GM12878 (cell line): ENCODE results near the gene FXYD3. TPM values are rescaled to one million over a fixed set of nuclear protein-coding genes. Genes with fewer than 3 reads are reported as not detected.

Experiments
- ATAC-seq: fragments of 200-7000 bp; cut with Tn5 transposase; 3 replicates; pipeline ENCODE4 v1.9.1; 2020; ENCODE audit warnings: mild to moderate bottlenecking, moderate library complexity
- BruUV-seq: library from RNA; stranded (reverse); fragments of 400-500 nt; replicated peaks from 2 replicates; lab custom pipeline; 2021; lab: Mats Ljungman, UMichigan
- CTCF ChIA-PET: fragments of 300-600 bp; sonication (Branson Sonifier 250); formaldehyde crosslinking; extraction: SDS; loops from one replicate; lab custom pipeline; 2021; ENCODE audit warnings: inconsistent platforms; lab: Yijun Ruan, JAX
- POLR2A ChIA-PET: fragments of 350-600 bp; formaldehyde crosslinking; extraction: SDS; loops from one replicate; lab custom pipeline; 2021; ENCODE audit warnings: inconsistent platforms; lab: Charles Lee
- RAD21 ChIA-PET: fragments of 300-600 bp; sonication (Branson Sonifier 250); formaldehyde crosslinking; loops from one replicate; lab custom pipeline; 2023; ENCODE audit warnings: antibody characterized with exemption; ENCODE audit not compliant: unreplicated experiment; lab: Charles Lee
- SMC1A ChIA-PET: fragments of 300-600 bp; sonication (Branson Sonifier 250); formaldehyde crosslinking; loops from one replicate; lab custom pipeline; 2023; ENCODE audit not compliant: unreplicated experiment, uncharacterized antibody; lab: Charles Lee
- DNase-seq: peaks from one replicate; pipeline ENCODE4 v3.0.0-alpha.2; 2011; ENCODE audit warnings: low read depth, low spot score
- FAIRE-seq: peaks from 3 replicates; lab custom pipeline; 2011; peaks lifted over from hg19 to GRCh38; lab: Jason Lieb, UNC
- H2AFZ ChIP-seq: 2 replicates; pipeline ENCODE4 v1.6.0; 2011; ENCODE audit warnings: low read depth, low read length, control low read depth; ENCODE audit not compliant: control insufficient read depth
- H3K27ac ChIP-seq: 2 replicates; pipeline ENCODE4 v1.5.1; 2011; ENCODE audit warnings: control low read depth; ENCODE audit not compliant: control insufficient read depth, insufficient read depth
- H3K27me3 ChIP-seq, 2 experiments: replicated peaks in 1 of 2; 2 replicates each; pipeline versions ENCODE4 v1.6.0 to v1.6.1; 2011; ENCODE audit warnings: low read length in 1 of 2; ENCODE audit not compliant: control insufficient read depth in 2 of 2, insufficient read depth in 2 of 2
- H3K36me3 ChIP-seq, 2 experiments: 2 replicates each; pipeline ENCODE4 v1.5.1; 2011; ENCODE audit warnings: low read length in 1 of 2; ENCODE audit not compliant: control insufficient read depth in 2 of 2, insufficient read depth in 2 of 2
- H3K4me1 ChIP-seq: 2 replicates; pipeline ENCODE4 v1.6.1; 2011; ENCODE audit warnings: mild to moderate bottlenecking, low read length, moderate library complexity, mixed read lengths; ENCODE audit not compliant: control insufficient read depth, insufficient read depth
- H3K4me2 ChIP-seq: 2 replicates; pipeline ENCODE4 v1.6.0; 2011; ENCODE audit warnings: control low read depth; ENCODE audit not compliant: control insufficient read depth, insufficient read depth
- H3K4me3 ChIP-seq: fragments of 200-600 bp; sonication (generic); 2 replicates; pipeline ENCODE4 v1.5.1; 2016
- H3K79me2 ChIP-seq: 2 replicates; pipeline ENCODE4 v1.6.0; 2011; ENCODE audit warnings: low read length; ENCODE audit not compliant: control insufficient read depth, insufficient read depth
- H3K9ac ChIP-seq: 2 replicates; pipeline ENCODE4 v1.8.0; 2011; ENCODE audit warnings: low read length, control low read depth, mixed read lengths; ENCODE audit not compliant: control insufficient read depth, insufficient read depth
- H3K9me3 ChIP-seq: replicated peaks from 3 replicates; pipeline ENCODE4 v1.5.1; 2011; ENCODE audit warnings: mild to moderate bottlenecking, low read length; ENCODE audit not compliant: control insufficient read depth, insufficient read depth
- H4K20me1 ChIP-seq: 2 replicates; pipeline ENCODE4 v1.6.0; 2011; ENCODE audit not compliant: control insufficient read depth, insufficient read depth
- CHD2 ChIP-seq: IDR thresholded peaks from 2 replicates; pipeline ENCODE4 v1.6.1; 2011; ENCODE audit warnings: low read depth, low read length, improper control_type of control experiment, borderline replicate concordance
- FOS ChIP-seq: IDR thresholded peaks from 3 replicates; pipeline ENCODE4 v1.6.1; 2011; ENCODE audit warnings: borderline replicate concordance; ENCODE audit not compliant: insufficient read length; ENCODE audit errors: extremely low read depth
- LARP7 ChIP-seq: fragments of 450-650 bp; IDR thresholded peaks from 2 replicates; pipeline ENCODE4 v1.6.1; 2017; ENCODE audit warnings: mild to moderate bottlenecking
- MTA3 ChIP-seq: IDR thresholded peaks from 2 replicates; pipeline ENCODE4 v1.6.1; 2012; ENCODE audit warnings: low read length, inconsistent platforms, borderline replicate concordance
- NBN ChIP-seq: fragments of 450-650 bp; IDR thresholded peaks from 2 replicates; pipeline ENCODE4 v1.6.1; 2016
- NR2C2 ChIP-seq: IDR thresholded peaks from 2 replicates; pipeline ENCODE4 v1.6.1; 2011; ENCODE audit warnings: borderline replicate concordance, low read depth; ENCODE audit not compliant: control insufficient read depth, insufficient read length
- PAX5 ChIP-seq: IDR thresholded peaks from 2 replicates; pipeline ENCODE4 v1.6.1; 2011; ENCODE audit warnings: low read depth, low read length, borderline replicate concordance
- PKNOX1 ChIP-seq: fragments of 450-650 bp; IDR thresholded peaks from 2 replicates; pipeline ENCODE4 v1.6.1; 2016; ENCODE audit warnings: mild to moderate bottlenecking
- RFX5 ChIP-seq: IDR thresholded peaks from 2 replicates; pipeline ENCODE4 v1.6.1; 2011; ENCODE audit warnings: low read depth, low read length, improper control_type of control experiment
- STAT3 ChIP-seq: IDR thresholded peaks from 2 replicates; pipeline ENCODE4 v1.6.1; 2011; ENCODE audit warnings: low read depth, low read length, improper control_type of control experiment
- WRNIP1 ChIP-seq: IDR thresholded peaks from 2 replicates; pipeline ENCODE4 v1.6.1; 2011; ENCODE audit warnings: low read depth, low read length, improper control_type of control experiment, borderline replicate concordance
- YY1 ChIP-seq: IDR thresholded peaks from 2 replicates; pipeline ENCODE4 v1.6.1; 2011; ENCODE audit warnings: low read depth, mild to moderate bottlenecking, low read length
- ZNF207 ChIP-seq: fragments of 450-650 bp; IDR thresholded peaks from 2 replicates; pipeline ENCODE4 v1.6.1; 2014; ENCODE audit warnings: antibody characterized with exemption, mild to moderate bottlenecking, borderline replicate concordance
- ZSCAN29 ChIP-seq: fragments of 450-650 bp; IDR thresholded peaks from 2 replicates; pipeline ENCODE4 v1.6.1; 2017; ENCODE audit warnings: mild to moderate bottlenecking, moderate library complexity
- WGBS: methylation state at CpG from one replicate; pipeline ENCODE4 v1.1.6; 2016; ENCODE audit warnings: low lambda C conversion rate; ENCODE audit not compliant: insufficient replicate concordance, insufficient coverage; ENCODE audit errors: missing lambda C conversion rate; 5-methylcytosine and 5-hydroxymethylcytosine counted together
- in situ Hi-C: fragments of 300-500 bp; cut with MboI; formaldehyde crosslinking; loops from 9 replicates; pipeline ENCODE4 v1.14.3; 2018; ENCODE audit warnings: mixed read lengths
- intact Hi-C: fragments of 100-400 bp; cut with micrococcal nuclease; formaldehyde crosslinking; loops from one replicate; pipeline ENCODE4 v1.14.2; 2022; ENCODE audit not compliant: unreplicated experiment
- polyA plus RNA-seq, 11 experiments: library from polyadenylated mRNA; depleted of rRNA in 4 of 11; unstranded in 6 of 11; stranded (reverse) in 5 of 11; fragments of >200 nt; fragmentation: Nextera tagmentation in 4 of 11; fragmentation: Illumina TruSeq in 1 of 11; extraction: Ambion mirVana in 4 of 11; extraction: Trizol in 1 of 11; gene quantifications; 1 replicate in 1 of 11; 2 replicates in 10 of 11; pipeline versions ENCODE4 v1.2.1 to v1.2.3, GENCODE V29; 2011 to 2016; ENCODE audit warnings: inconsistent platforms in 2 of 11, missing spikeins in 2 of 11, low read depth in 1 of 11
- total RNA-seq, 4 experiments: library from RNA; depleted of rRNA in 3 of 4; stranded (reverse); fragments of >200 nt in 3 of 4; fragmentation: Illumina TruSeq in 1 of 4; extraction: Trizol in 1 of 4; gene quantifications; 2 replicates each; pipeline versions ENCODE4 v1.2.1 to v1.2.3, GENCODE V29; 2013 to 2021

FXYD3 gene
- total and polyA plus RNA-seq, 10 of the 15 experiments (the other 5 are each of a cell fraction or from before 2014, with no cell fraction given), result 0.09 to 0.44 TPM; not detected in 8

- in situ Hi-C loops, result no loop called here
- Histone ChIP-seq H3K27ac (no peak overlapping the region), H3K79me2 (no peaks in the 10 kb centered on the region), H2AFZ (no peak overlapping the region), H3K4me1 (no peaks in the 10 kb centered on the region), H3K4me2 (no peak overlapping the region), H3K4me3 (no peak overlapping the region), H3K9me3 (no peaks in the 10 kb centered on the region; the same call in 2 of the 3 replicates), H3K36me3 (no peaks in the 10 kb centered on the region), H3K27me3 (peaks cover 0 to 2% of the 10 kb centered on the region in 2 experiments; a peak in 1 of 4 replicates), H3K9ac (no peak overlapping the region), H4K20me1 (no peaks in the 10 kb centered on the region)
- BruUV-seq, result no TSS peak
- intact Hi-C loops, result no loop called here
- SMC1A ChIA-PET, result interaction anchor here (1.2 kb wide), 1 partner anchor 29 kb away, joined by 3 read pairs; no protein-coding TSS in a partner anchor
- WGBS, result 86% methylated on average over 7 of the region's 9 CpGs
- DNase-seq, result no peak
- ATAC-seq, result no peak
- TF ChIP-seq PAX5 (no peak), PKNOX1 (no peak), CHD2 (no peak), NBN (no peak), RFX5 (no peak), FOS (no peak), LARP7 (no peak), WRNIP1 (no peak), ZSCAN29 (no peak), YY1 (no peak), MTA3 (no peak), STAT3 (no peak), NR2C2 (no peak), ZNF207 (no peak)
- FAIRE-seq, result no peak
- RAD21 ChIA-PET, result no interaction called here
- CTCF ChIA-PET, result interaction anchor here (0.8 kb wide), 1 partner anchor 35 kb away, joined by 3 read pairs; no protein-coding TSS in a partner anchor
- POLR2A ChIA-PET, result no interaction called here
Measured at GRCh38 chr19:35106291-35106583, 9.4 kb upstream of the FXYD3 start.
